ENCODE results near the gene OTUB1.

Gene OTUB1

DNA sequence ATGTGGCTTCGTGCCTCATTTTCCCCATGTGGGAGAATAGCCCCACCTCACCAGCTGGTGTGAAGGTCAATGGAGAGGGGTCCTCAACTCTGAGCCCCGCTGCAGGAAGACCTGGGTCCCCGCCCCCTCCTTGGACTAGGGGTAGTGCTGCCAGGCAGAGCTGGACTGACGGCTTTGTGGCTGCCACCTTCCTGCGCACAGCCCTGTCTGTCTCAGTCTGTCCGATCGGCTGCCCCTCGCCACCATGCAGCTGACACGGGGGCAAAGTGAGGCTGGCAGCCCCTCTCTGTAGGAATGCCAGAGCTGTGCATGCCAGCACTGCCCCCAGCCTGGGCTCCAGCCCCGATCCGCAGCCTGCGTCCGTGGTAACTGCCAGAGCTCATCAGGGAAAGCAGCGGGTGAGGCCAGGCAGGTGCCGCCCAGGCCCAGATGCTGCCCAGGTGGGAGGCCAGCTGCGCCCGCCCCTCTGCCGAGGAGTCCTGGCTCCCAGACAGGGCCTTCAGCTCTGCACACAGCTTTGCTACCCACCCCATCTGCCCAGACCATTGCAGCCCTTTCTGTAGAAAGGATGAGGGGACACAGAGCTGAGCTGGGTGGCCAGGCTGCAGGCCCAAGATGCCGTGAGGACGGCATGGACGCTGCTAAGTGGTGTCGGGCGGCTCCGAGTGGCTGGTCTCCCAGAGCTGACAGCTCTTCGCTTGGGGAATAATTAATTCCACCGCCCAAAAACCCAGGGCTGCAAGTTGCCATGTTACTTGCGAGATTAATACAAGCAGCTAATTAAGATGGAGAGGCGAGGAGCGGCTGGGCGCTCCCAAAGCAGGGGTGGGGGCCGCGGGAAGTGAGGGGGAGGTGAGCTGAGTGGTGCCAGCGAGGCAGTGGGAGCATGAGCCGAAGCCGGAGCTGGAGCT lies 30.0 kb downstream of the OTUB1 start:
- Histone ChIP-seq H3K27me3 (ENCODE audit: control insufficient read depth, insufficient read depth, low read length) (peaks cover 53% of the 10 kb centered on the region), H3K9ac (ENCODE audit: low read length) (no peak overlapping the region), H3K4me1 (ENCODE audit: control insufficient read depth, insufficient read depth, low read length) (peaks cover 19% of the 10 kb centered on the region), H3K27ac (ENCODE audit: low read depth, low read length) (no peak overlapping the region), H3K9me3 (ENCODE audit: control insufficient read depth, insufficient read depth, low read depth, low read length) (no peaks in the 10 kb centered on the region), H3K36me3 (ENCODE audit: control insufficient read depth, insufficient read depth, low read length) (no peaks in the 10 kb centered on the region), H3K4me3 (ENCODE audit: low read depth, low read length) (no peak overlapping the region)

DNA sequence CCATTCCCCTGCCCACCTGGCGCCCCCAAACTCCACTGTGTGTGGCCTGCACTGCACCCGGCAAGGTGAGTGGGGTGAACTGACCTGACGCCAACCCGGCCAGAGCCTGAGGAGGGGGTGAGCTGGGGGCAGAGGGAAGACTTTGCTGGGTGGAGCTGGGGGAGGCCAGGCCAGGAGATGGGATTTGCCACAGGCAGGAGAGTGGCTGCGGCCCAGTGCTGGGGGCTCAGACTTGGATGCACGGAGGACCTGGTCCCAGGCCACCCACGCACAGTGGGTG lies 31.6 kb downstream of the OTUB1 start:
- Histone ChIP-seq H3K27ac (ENCODE audit: low read depth, low read length) (no peak overlapping the region), H3K9ac (ENCODE audit: low read length) (no peak overlapping the region), H3K27me3 (ENCODE audit: control insufficient read depth, insufficient read depth, low read length) (peaks cover 44% of the 10 kb centered on the region), H3K4me1 (ENCODE audit: control insufficient read depth, insufficient read depth, low read length) (peaks cover 33% of the 10 kb centered on the region), H3K4me3 (ENCODE audit: low read depth, low read length) (no peak overlapping the region), H3K36me3 (ENCODE audit: control insufficient read depth, insufficient read depth, low read length) (no peaks in the 10 kb centered on the region), H3K9me3 (ENCODE audit: control insufficient read depth, insufficient read depth, low read depth, low read length) (no peaks in the 10 kb centered on the region)

DNA sequence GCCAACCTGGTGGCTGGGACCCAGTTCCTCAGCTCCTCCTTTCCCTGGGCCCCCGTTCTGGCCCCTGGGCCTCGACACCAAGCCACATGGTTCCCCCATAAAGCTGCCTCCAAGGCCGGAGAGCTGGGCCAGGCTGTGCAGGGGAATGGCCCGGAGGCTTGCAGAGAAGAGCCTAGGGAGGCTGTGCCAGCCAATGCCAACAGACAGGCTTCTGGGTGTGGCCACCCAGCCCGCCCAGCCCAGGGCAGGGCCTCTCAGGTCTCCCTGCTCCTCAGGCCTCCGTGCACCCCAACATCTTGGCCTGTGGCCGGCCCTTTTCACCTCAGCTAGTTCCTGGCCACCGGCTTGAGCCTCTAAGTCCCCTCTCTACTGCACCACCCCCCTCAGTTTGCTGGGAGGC lies 32.1 kb downstream of the OTUB1 start:
- peaks cover 42% of the 10 kb centered on the region for H3K27me3 ChIP-seq (ENCODE audit: control insufficient read depth, insufficient read depth, low read length)
- no peak overlapping the region for H3K9ac ChIP-seq (ENCODE audit: low read length)
- H3K9me3 ChIP-seq (ENCODE audit: control insufficient read depth, insufficient read depth, low read depth, low read length), result no peaks in the 10 kb centered on the region
- no peak overlapping the region for H3K27ac ChIP-seq (ENCODE audit: low read depth, low read length)
- H3K4me1 ChIP-seq (ENCODE audit: control insufficient read depth, insufficient read depth, low read length), result peaks cover 33% of the 10 kb centered on the region
- H3K4me3 ChIP-seq (ENCODE audit: low read depth, low read length), result no peak overlapping the region
- H3K36me3 ChIP-seq (ENCODE audit: control insufficient read depth, insufficient read depth, low read length), result no peaks in the 10 kb centered on the region

DNA sequence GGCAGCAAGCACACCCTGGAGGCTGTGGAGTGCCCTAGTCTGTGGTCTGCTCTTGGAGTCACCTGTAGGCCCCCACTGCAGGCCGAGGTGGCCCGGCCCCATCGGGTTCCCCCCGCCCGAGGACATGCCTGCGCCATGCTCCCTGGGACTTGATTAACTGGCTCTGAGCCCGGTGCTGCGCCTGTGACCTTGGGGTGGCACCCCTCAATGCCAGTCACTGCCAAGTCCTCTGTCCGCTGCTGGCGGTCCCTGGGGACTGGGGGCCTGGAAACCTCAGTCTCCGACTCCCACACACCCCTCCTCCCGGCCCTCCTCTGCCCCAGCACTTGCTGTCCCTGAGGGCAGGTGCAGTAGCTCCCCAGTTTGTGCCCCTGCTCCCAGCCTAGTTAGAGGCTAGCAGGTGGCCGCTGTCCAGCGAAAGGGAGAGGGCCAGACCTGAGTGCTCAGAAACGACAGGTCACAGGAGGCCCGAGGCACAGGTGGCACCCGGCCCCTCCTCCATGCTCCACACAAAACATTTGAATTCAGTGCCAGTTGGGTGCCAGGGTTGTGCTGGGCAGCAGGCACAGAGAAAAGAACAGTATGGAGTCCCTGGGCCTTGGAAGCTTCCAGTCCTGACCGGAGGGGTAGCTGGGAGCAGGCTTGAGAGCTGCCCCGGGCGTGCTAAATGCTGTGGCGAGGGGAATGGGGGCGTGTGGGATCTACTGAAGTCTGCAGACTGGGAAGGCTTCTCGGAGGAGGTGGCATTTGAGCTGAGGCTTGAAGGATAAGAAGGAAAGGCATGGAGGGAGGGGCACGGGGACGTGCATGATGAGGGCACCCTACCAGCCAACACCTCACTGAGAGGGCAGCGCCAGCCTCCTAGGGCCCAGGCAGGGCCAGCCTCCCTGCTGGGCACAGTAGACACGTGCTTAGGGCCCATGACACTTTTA lies 33.1 kb downstream of the OTUB1 start:
- Histone ChIP-seq H3K9me3 (ENCODE audit: control insufficient read depth, insufficient read depth, low read depth, low read length) (no peaks in the 10 kb centered on the region), H3K27ac (ENCODE audit: low read depth, low read length) (no peak overlapping the region), H3K4me1 (ENCODE audit: control insufficient read depth, insufficient read depth, low read length) (peaks cover 43% of the 10 kb centered on the region), H3K4me3 (ENCODE audit: low read depth, low read length) (no peak overlapping the region), H3K9ac (ENCODE audit: low read length) (no peak overlapping the region), H3K27me3 (ENCODE audit: control insufficient read depth, insufficient read depth, low read length) (peaks cover 34% of the 10 kb centered on the region), H3K36me3 (ENCODE audit: control insufficient read depth, insufficient read depth, low read length) (no peaks in the 10 kb centered on the region)

DNA sequence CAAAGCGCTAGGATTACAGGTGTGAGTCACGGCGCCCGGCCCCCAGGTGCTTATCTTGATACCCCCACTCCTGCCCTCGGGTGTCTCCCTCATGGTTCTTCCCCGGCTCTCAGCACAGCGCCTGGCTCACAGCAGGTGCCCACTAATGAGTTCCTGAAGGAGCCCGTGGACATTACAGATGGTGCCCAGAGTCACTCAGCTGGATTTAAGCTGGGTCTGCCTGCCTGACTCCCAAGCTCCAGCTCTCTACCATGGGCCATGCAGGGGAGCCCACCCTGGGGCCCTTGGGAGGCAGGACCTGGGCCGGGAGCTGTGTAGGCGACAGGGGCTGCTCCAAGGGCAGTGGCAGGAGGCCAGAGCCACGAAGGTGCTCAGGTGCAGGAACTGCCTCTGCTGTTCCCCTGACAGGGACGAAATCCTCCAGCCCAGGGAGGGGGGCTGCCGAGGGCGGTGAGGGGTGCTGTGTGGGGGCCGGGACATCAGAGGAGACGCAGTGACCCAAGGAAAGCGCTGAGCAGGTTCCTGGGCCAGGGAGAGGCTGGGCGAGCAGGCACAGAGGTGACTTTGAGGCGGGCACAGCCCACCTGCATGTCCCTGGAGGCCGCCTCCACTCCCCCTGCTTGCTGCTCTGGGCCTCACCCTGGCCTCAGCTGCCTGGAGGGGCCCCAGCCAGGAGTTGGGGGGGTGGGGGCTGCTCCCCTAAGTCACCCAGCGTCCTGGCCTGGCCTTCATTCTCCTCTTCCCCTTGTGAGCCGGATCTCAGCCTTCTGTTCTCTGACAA lies 34.9 kb downstream of the OTUB1 start:
- no peak overlapping the region for H3K4me3 ChIP-seq (ENCODE audit: low read depth, low read length)
- H3K4me1 ChIP-seq (ENCODE audit: control insufficient read depth, insufficient read depth, low read length), result peaks cover 50% of the 10 kb centered on the region
- 0 out of 2 replicates have a peak overlapping the region, but pooled peaks have one; percentile 37 for H3K27ac ChIP-seq (ENCODE audit: low read depth, low read length)
- no peaks in the 10 kb centered on the region for H3K9me3 ChIP-seq (ENCODE audit: control insufficient read depth, insufficient read depth, low read depth, low read length)
- H3K36me3 ChIP-seq (ENCODE audit: control insufficient read depth, insufficient read depth, low read length), result no peaks in the 10 kb centered on the region
- H3K27me3 ChIP-seq (ENCODE audit: control insufficient read depth, insufficient read depth, low read length), result peaks cover 26% of the 10 kb centered on the region
- H3K9ac ChIP-seq (ENCODE audit: low read length), result no peak overlapping the region

DNA sequence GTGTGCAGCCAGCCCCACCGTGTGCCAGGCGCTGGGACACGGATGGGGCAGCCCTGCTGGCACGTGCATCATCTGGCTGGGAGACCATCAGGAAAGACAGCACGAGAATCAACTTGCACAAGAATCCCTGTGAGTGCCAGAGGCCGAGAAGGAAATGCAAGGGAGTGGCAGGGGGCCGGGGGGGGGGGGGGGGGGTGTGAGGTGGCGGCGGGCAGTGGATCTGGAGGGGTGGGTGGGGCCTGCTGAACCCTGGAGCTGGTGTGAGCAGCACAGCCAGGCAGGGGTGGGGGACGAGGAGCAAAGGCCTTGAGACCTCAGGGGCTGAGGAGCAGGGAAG lies 35.5 kb downstream of the OTUB1 start:
- no peaks in the 10 kb centered on the region for H3K36me3 ChIP-seq (ENCODE audit: control insufficient read depth, insufficient read depth, low read length)
- H3K27ac ChIP-seq (ENCODE audit: low read depth, low read length), result 0 out of 2 replicates have a peak overlapping the region, but pooled peaks have one; percentile 37
- H3K4me1 ChIP-seq (ENCODE audit: control insufficient read depth, insufficient read depth, low read length), result peaks cover 51% of the 10 kb centered on the region
- H3K4me3 ChIP-seq (ENCODE audit: low read depth, low read length), result no peak overlapping the region
- H3K9me3 ChIP-seq (ENCODE audit: control insufficient read depth, insufficient read depth, low read depth, low read length), result no peaks in the 10 kb centered on the region
- peaks cover 26% of the 10 kb centered on the region for H3K27me3 ChIP-seq (ENCODE audit: control insufficient read depth, insufficient read depth, low read length)
- no peak overlapping the region for H3K9ac ChIP-seq (ENCODE audit: low read length)

DNA sequence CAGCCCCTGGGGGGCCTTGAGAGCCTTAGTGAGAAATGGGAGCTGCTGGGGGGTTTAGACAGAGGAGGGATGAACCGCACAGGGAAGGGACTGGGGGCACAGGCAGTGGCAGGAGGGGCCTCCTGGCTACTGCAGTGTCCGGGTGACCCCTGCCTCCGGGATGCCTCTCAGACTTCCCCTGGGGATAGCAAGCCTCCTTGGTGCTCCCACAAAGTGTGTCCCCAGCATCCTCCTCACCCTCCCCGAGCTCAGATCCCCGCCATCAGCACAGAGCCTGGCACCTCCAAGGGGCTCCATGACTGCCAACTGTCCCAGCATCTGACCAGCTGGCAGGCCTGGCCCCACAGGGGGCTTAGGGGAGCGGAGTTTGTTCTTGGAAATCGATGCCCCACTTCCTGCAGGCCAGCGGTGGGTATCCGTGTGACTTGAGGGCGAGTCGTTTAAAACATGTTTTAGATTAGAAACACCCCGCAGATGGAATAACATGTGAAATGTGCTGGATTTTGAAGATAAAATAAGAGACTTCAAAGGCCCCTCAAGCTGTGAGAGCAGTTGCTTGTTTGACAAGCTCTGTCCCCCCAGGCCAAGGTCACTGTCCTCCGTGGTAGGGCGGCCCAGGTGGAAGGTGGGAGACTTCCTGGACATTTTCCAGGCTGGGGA lies 36.0 kb downstream of the OTUB1 start:
- H3K27me3 ChIP-seq (ENCODE audit: control insufficient read depth, insufficient read depth, low read length), result peaks cover 25% of the 10 kb centered on the region
- no peaks in the 10 kb centered on the region for H3K9me3 ChIP-seq (ENCODE audit: control insufficient read depth, insufficient read depth, low read depth, low read length)
- no peaks in the 10 kb centered on the region for H3K36me3 ChIP-seq (ENCODE audit: control insufficient read depth, insufficient read depth, low read length)
- no peak overlapping the region for H3K9ac ChIP-seq (ENCODE audit: low read length)
- no peak overlapping the region for H3K27ac ChIP-seq (ENCODE audit: low read depth, low read length)
- no peak overlapping the region for H3K4me3 ChIP-seq (ENCODE audit: low read depth, low read length)
- peaks cover 56% of the 10 kb centered on the region for H3K4me1 ChIP-seq (ENCODE audit: control insufficient read depth, insufficient read depth, low read length)

DNA sequence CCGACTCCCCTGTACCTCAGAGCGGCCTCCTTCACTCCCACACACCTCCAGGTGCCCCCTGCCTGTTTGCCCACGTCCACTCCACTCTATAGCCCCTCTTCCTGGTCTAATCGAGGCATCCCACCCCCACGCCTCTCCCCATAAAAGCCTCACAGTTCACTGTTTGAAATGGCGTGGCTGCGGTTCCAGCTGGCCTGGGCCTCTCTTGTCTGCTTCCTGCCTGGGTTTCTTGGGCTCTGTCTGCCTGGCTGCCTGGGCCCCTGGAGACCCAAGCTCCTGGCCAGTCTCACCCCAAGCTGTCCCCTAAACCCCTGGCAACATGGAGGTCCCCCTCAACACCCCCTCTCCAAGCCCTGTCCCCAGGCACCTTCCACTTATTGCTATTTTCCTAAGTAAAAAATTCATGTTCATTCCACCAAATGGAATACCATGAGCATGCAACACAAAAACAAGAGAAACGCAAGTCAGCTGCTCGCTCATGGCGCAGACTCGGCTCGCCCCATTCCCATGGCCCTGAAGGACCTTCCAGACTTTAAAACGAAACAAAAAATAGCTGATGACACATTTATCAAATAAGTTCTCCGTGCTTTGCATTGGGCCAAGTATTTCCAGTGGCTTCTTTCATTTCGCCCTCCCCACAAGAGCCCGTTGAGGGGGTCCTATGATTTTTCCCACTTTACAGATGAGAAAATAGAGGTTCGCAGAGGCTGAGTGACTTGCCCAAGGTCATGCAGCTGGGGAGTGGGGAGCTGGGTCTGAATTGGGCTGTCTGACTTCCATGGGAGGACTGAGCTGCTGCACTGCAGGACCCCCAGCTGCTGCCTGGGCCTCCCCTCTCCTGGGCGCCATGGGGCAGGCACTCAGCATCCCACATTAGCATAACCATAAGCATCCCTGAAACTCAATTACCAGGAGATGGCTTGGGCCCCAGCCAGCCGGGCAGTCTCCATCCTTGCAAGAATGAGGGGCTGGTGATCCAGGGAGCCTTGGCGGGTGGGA lies 37.8 kb downstream of the OTUB1 start:
- Histone ChIP-seq H3K27me3 (ENCODE audit: control insufficient read depth, insufficient read depth, low read length) (peaks cover 24% of the 10 kb centered on the region), H3K9me3 (ENCODE audit: control insufficient read depth, insufficient read depth, low read depth, low read length) (no peaks in the 10 kb centered on the region), H3K4me1 (ENCODE audit: control insufficient read depth, insufficient read depth, low read length) (peaks cover 69% of the 10 kb centered on the region), H3K9ac (ENCODE audit: low read length) (no peak overlapping the region), H3K36me3 (ENCODE audit: control insufficient read depth, insufficient read depth, low read length) (no peaks in the 10 kb centered on the region), H3K27ac (ENCODE audit: low read depth, low read length) (no peak overlapping the region), H3K4me3 (ENCODE audit: low read depth, low read length) (no peak overlapping the region)

DNA sequence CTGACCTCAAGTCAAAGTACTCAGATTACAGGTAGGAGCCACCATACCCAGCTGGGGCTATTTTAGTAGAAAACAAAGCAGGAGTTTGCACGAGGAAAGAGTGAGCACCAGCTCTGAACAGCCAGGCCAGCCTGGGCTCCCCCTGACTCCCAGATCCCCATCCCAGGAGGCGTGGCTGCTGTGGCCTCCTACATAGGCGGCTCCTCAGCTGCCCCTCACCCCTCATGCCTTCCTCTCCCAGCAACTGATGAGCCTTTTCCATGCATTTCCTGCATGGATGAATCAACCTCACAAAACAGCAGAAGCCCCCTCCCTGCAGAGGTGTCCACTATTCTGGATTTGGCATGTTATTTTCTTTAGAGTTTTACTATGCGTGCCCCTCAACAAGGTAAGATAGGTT lies 39.0 kb downstream of the OTUB1 start:
- Histone ChIP-seq H3K27ac (ENCODE audit: low read depth, low read length) (no peak overlapping the region), H3K4me1 (ENCODE audit: control insufficient read depth, insufficient read depth, low read length) (peaks cover 68% of the 10 kb centered on the region)

More for the DNA sequence above, 39.0 kb downstream of the OTUB1 start:
- peaks cover 25% of the 10 kb centered on the region for H3K27me3 ChIP-seq (ENCODE audit: control insufficient read depth, insufficient read depth, low read length)
- H3K9me3 ChIP-seq (ENCODE audit: control insufficient read depth, insufficient read depth, low read depth, low read length), result no peaks in the 10 kb centered on the region
- H3K4me3 ChIP-seq (ENCODE audit: low read depth, low read length), result no peak overlapping the region
- H3K36me3 ChIP-seq (ENCODE audit: control insufficient read depth, insufficient read depth, low read length), result no peaks in the 10 kb centered on the region
- H3K9ac ChIP-seq (ENCODE audit: low read length), result no peak overlapping the region

Measured in HUES6 (cell line).